Testis (tissue), 3 donors: ENCODE measurements around the gene OR56A3. TPM values are rescaled to one million over a fixed set of nuclear protein-coding genes. Genes with fewer than 3 reads are reported as not detected.

Experiments
- DNase-seq: peaks from one replicate; pipeline ENCODE4 v3.0.0-alpha.2; 2019
- H3K27ac ChIP-seq, 2 donors: fragments of 200-600 bp; sonication (generic); one replicate each; pipeline ENCODE4 v1.5.1; 2019
- H3K27me3 ChIP-seq: fragments of 200-600 bp; sonication (generic); one replicate; pipeline ENCODE4 v1.5.1; 2019
- H3K36me3 ChIP-seq: fragments of 200-600 bp; sonication (generic); one replicate; pipeline ENCODE4 v1.5.1; 2017; ENCODE audit warnings: low read depth; ENCODE audit errors: missing control alignments
- H3K4me1 ChIP-seq: fragments of 200-600 bp; sonication (generic); one replicate; pipeline ENCODE4 v1.5.1; 2019
- H3K4me3 ChIP-seq, 2 donors: fragments of 200-600 bp; sonication (generic); one replicate each; pipeline ENCODE4 v1.5.1; 2017 to 2019
- H3K9me3 ChIP-seq: fragments of 200-600 bp; sonication (generic); one replicate; pipeline ENCODE4 v1.5.1; 2017
- CTCF ChIP-seq, 3 experiments: fragments of 450-650 bp in 2 of 3; fragments of 200-600 bp in 1 of 3; sonication (generic) in 1 of 3; IDR thresholded peaks; one replicate each; pipeline ENCODE4 v1.5.1; 2016 to 2019; ENCODE audit warnings: antibody characterized with exemption in 3 of 3, mild to moderate bottlenecking in 2 of 3, moderate library complexity in 1 of 3
- POLR2A ChIP-seq: fragments of 450-650 bp; IDR thresholded peaks from one replicate; pipeline ENCODE4 v1.6.1; 2017; ENCODE audit warnings: antibody characterized with exemption, mild to moderate bottlenecking, moderate library complexity
- WGBS, 2 donors: methylation state at CpG; one replicate each; pipeline ENCODE4 v1.1.5; 2018; 5-methylcytosine and 5-hydroxymethylcytosine counted together
- intact Hi-C: fragments of 100-400 bp; cut with DNase I; formaldehyde crosslinking; loops from one replicate; pipeline ENCODE4 v1.15.1; 2023; ENCODE audit warnings: low total_unique reads
- polyA plus RNA-seq: library from polyadenylated mRNA; stranded (reverse); fragments of 350-450 nt; fragmentation: Illumina TruSeq; extraction: RNeasy Lipid Tissue Mini Kit (QIAGEN cat#74804); gene quantifications from one replicate; pipeline ENCODE4 v1.2.3, GENCODE V29; 2014; ENCODE audit warnings: low read depth, low replicate concordance; ENCODE audit not compliant: insufficient read depth
- total RNA-seq, 2 donors: library from RNA; depleted of rRNA; stranded (reverse); fragments of >200 nt; gene quantifications; one replicate each; pipeline ENCODE4 v1.2.3, GENCODE V29; 2016

The OR56A3 gene
- total and polyA plus RNA-seq, 3 donors from 2014 or later = 0.87 to 1.0 (median 0.90) TPM

GRCh38 chr11:5929571-5930368 is 12.3 kb upstream of the OR56A3 start:
- Histone ChIP-seq H3K27me3 (no peaks in the 10 kb centered on the region), H3K4me1 (no peaks in the 10 kb centered on the region), H3K27ac (no peak overlapping the region), H3K4me3 (no peak overlapping the region), H3K36me3 (no peaks in the 10 kb centered on the region), H3K9me3 (no peaks in the 10 kb centered on the region)
- WGBS, 2 donors = 88 to 92% methylated on average over 31 of the region's 31 CpGs
- intact Hi-C loops = no loop called here
- TF ChIP-seq CTCF (IDR thresholded peaks at IDR 0.05) (no peak), POLR2A (no peak)
- no peak for DNase-seq

GRCh38 chr11:5930614-5931013 is 11.4 kb upstream of the OR56A3 start:
- no peak for DNase-seq
- Histone ChIP-seq H3K4me3 (no peak overlapping the region), H3K4me1 (no peaks in the 10 kb centered on the region), H3K36me3 (no peaks in the 10 kb centered on the region), H3K27me3 (no peaks in the 10 kb centered on the region), H3K27ac (no peak overlapping the region), H3K9me3 (no peaks in the 10 kb centered on the region)
- intact Hi-C loops = no loop called here
- TF ChIP-seq CTCF (IDR thresholded peaks at IDR 0.05) (no peak), POLR2A (no peak)
- WGBS, 2 donors = 92 to 95% methylated on average over 19 of the region's 19 CpGs

GRCh38 chr11:5931061-5931460 is 11.0 kb upstream of the OR56A3 start:
- DNase-seq = no peak
- Histone ChIP-seq H3K27ac (no peak overlapping the region), H3K9me3 (no peaks in the 10 kb centered on the region), H3K4me1 (no peaks in the 10 kb centered on the region), H3K4me3 (no peak overlapping the region), H3K36me3 (no peaks in the 10 kb centered on the region), H3K27me3 (no peaks in the 10 kb centered on the region)
- 93 to 96% methylated on average over 8 of the region's 8 CpGs for WGBS, 2 donors
- intact Hi-C loops = no loop called here
- TF ChIP-seq CTCF (IDR thresholded peaks at IDR 0.05) (no peak), POLR2A (no peak)

GRCh38 chr11:5932671-5933070 is 9.4 kb upstream of the OR56A3 start:
- Histone ChIP-seq H3K36me3 (no peaks in the 10 kb centered on the region), H3K4me1 (no peaks in the 10 kb centered on the region), H3K4me3 (no peak overlapping the region), H3K27me3 (no peaks in the 10 kb centered on the region), H3K27ac (no peak overlapping the region), H3K9me3 (no peaks in the 10 kb centered on the region)
- no peak for DNase-seq
- intact Hi-C loops = no loop called here
- TF ChIP-seq POLR2A (no peak), CTCF (IDR thresholded peaks at IDR 0.05) (no peak)
- 92 to 95% methylated on average over 11 of the region's 11 CpGs for WGBS, 2 donors

GRCh38 chr11:5933116-5933515 is 8.9 kb upstream of the OR56A3 start:
- H3K4me3 ChIP-seq = no peak overlapping the region
- no peaks in the 10 kb centered on the region for H3K4me1 ChIP-seq
- H3K27ac ChIP-seq = no peak overlapping the region
- TF ChIP-seq CTCF (IDR thresholded peaks at IDR 0.05) = no peak
- no peak for TF ChIP-seq POLR2A
- no peaks in the 10 kb centered on the region for H3K36me3 ChIP-seq
- WGBS, 2 donors = 96% methylated on average over 10 of the region's 10 CpGs
- DNase-seq = no peak
- no peaks in the 10 kb centered on the region for H3K9me3 ChIP-seq
- no peaks in the 10 kb centered on the region for H3K27me3 ChIP-seq
- intact Hi-C loops = no loop called here
